Jurkat, Clone E6-1 (cell line): ENCODE measurements around the gene RNF217. TPM values are rescaled to one million over a fixed set of nuclear protein-coding genes. Genes with fewer than 3 reads are reported as not detected.
"Not testable (repeated sequence)": the region's sequence is repeated elsewhere in the genome, so short reads cannot be mapped to it uniquely, and the experiment has no call there.

Experiments
- DNase-seq: peaks from one replicate; pipeline ENCODE4 v3.0.0-alpha.2; 2011; ENCODE audit warnings: low read depth, low spot score
- H3K4me3 ChIP-seq: 2 replicates; pipeline ENCODE4 v1.5.1; 2011; ENCODE audit warnings: mild to moderate bottlenecking, low read length, control low read depth, moderate library complexity
- polyA plus RNA-seq: library from polyadenylated mRNA; unstranded; fragments of >200 nt; gene quantifications from one replicate; pipeline ENCODE4 v1.2.1, GENCODE V29; 2012; ENCODE audit warnings: missing spikeins; ENCODE audit not compliant: insufficient read length, insufficient read depth

RNF217 gene, protein sequence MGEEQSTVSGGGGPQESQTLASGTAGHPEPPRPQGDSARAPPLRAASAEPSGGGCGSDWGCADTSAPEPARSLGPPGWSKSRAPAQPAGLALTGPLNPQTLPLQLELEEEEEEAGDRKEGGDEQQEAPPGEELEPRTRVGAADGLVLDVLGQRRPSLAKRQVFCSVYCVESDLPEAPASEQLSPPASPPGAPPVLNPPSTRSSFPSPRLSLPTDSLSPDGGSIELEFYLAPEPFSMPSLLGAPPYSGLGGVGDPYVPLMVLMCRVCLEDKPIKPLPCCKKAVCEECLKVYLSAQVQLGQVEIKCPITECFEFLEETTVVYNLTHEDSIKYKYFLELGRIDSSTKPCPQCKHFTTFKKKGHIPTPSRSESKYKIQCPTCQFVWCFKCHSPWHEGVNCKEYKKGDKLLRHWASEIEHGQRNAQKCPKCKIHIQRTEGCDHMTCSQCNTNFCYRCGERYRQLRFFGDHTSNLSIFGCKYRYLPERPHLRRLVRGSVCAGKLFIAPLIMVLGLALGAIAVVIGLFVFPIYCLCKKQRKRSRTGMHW
- not detected for polyA plus RNA-seq

- DNase-seq = no peak
- no peak within 1 kb of the TSS for H3K4me3 ChIP-seq
These were observed at the start of gene RNF217 for GRCh38 chr6:124961777-124962638. Gene RNF217 (plus strand): TSS chr6:124962437. CDS start chr6:124962545, 108 bp downstream.

GRCh38 chr6:124913056-124913455 lies 49.2 kb upstream of the RNF217 start:
- H3K4me3 ChIP-seq = no peak overlapping the region

DNA sequence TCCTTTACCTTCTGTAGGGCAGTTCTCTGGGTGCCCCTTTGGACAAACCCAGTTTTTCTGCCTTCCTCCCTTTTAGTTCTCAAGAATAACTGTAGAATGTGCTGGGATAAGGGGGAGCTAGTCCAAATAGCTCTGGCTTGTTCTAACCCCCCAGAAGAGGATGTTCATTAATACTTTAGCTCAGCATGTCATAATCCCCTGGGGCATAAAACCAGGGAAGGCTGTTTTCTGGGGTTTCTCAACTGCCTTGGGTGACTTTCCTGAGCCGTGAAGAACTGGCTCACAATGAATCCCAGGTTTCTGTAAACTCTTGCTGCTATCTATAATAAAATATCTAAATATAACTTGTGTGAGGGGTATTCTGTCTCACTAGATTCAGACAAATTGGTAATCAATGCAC lies 44.5 kb upstream of the RNF217 start:
- no peak overlapping the region for H3K4me3 ChIP-seq
- DNase-seq = no peak

More at GRCh38 chr6:124913056-124913455, 49.2 kb upstream of the RNF217 start:
- no peak for DNase-seq

DNA sequence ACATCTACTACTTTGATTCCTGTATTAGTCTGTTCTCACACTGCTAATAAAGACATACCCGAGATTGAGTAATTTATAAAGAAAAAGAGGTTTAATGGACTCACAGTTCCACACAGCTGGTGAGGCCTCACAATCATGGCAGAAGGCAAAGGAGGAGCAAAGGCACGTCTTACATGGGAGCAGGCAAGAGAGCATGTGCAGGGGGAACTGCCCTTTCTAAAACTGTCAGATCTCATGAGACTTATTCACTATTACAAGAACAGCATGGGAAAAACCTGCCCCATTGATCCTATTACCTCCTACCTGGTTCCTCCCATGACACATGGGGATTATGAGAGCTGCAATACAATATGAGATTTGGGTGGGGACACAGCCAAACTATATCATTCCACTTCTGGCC lies 42.5 kb upstream of the RNF217 start:
- not testable (repeated sequence) for H3K4me3 ChIP-seq, DNase-seq

- DNase-seq = no peak
- H3K4me3 ChIP-seq = no peak overlapping the region
These were observed 37.9 kb upstream of the RNF217 start for GRCh38 chr6:124924333-124924759.

GRCh38 chr6:124926435-124926834 lies 35.8 kb upstream of the RNF217 start:
- no peak for DNase-seq
- no peak overlapping the region for H3K4me3 ChIP-seq

GRCh38 chr6:124927806-124928205 lies 34.4 kb upstream of the RNF217 start:
- DNase-seq = no peak
- H3K4me3 ChIP-seq = no peak overlapping the region

- DNase-seq = no peak
- H3K4me3 ChIP-seq = no peak overlapping the region
These were observed 33.4 kb upstream of the RNF217 start for GRCh38 chr6:124928851-124929250.

DNA sequence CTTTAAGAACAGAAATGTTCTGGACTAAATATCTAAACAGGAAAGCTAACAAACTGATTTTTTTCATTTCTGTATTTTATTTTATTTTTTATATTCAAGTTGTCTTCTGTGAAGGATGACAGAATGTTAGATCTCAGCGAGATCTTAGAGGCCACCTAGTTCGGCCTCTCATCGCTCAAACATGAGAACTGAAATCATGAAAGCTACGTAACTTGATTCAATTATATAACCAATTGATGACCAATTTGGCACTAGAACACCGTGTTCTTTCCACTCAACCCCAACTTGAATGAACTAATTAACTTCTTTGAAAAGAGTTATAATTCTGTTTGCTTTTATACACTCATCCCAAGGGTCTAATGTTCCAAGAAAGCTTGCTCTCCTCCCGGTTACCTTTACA lies 24.6 kb upstream of the RNF217 start:
- no peak for DNase-seq
- H3K4me3 ChIP-seq = no peak overlapping the region

GRCh38 chr6:124941259-124941658 lies 21.0 kb upstream of the RNF217 start:
- DNase-seq = no peak

DNA sequence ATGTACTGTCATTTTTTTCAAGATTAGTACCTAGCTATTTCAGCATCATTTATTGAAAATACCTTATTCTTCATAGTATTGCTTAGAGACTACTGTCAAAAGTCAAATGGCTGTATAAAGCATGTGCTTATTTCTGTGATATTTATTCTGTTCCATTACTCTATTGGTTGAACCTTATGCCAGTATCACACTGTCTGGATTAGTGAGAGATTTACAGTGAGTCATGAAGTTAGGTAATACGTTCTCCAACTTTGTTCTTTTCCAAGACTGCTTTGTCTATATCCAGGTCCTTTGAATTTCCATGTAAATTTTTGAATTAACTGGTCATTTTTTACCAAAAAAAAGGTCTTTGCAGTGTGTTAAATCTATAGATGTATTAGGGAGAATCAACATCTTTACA lies 18.6 kb upstream of the RNF217 start:
- no peak for DNase-seq
- no peak overlapping the region for H3K4me3 ChIP-seq

More at GRCh38 chr6:124941259-124941658, 21.0 kb upstream of the RNF217 start:
- H3K4me3 ChIP-seq = no peak overlapping the region

DNA sequence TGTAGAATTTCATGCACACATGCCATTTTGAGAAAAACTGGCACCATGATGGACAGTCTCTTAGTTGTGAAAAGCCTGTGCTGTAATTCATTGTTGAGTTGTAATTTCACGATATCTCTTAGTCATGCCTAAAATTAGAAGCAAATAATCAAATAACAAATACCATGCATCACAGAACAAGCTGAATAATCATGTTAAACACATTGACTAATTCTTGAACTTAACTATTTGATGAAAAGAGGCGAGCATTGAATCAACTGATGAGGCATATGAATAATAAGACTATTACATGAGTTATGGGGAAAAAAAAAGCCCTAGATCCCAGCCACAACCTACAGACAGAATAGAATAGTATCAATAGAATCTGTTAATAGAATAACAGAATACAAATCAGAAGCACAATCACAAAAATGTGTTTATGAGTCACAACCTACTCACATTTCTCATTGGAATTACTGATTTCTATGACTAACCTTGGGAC lies 14.2 kb upstream of the RNF217 start:
- DNase-seq = no peak

GRCh38 chr6:124949706-124950105 lies 12.5 kb upstream of the RNF217 start:
- H3K4me3 ChIP-seq = no peak overlapping the region
- no peak for DNase-seq

More for the DNA sequence above, 14.2 kb upstream of the RNF217 start:
- H3K4me3 ChIP-seq = no peak overlapping the region

DNA sequence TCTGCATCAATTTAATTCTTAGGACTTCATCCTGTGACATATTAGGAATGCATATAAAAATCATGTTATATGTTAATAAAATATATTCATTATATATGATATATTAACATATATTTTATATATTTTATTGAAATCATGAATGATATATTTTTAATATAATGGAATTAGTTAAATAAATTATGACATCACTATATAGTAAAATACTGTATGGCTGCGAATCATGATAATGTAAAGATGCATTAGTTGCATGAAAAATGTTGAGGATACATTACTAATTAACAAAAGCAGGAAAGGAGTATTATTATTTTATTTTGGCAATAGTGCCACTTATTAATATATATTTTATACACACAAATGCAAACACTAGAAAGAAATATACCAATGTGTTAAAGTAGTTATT lies 8.4 kb upstream of the RNF217 start:
- H3K4me3 ChIP-seq = no peak overlapping the region
- DNase-seq = no peak

GRCh38 chr6:124955108-124955856 lies 7.0 kb upstream of the RNF217 start:
- no peak for DNase-seq
- no peak overlapping the region for H3K4me3 ChIP-seq

DNA sequence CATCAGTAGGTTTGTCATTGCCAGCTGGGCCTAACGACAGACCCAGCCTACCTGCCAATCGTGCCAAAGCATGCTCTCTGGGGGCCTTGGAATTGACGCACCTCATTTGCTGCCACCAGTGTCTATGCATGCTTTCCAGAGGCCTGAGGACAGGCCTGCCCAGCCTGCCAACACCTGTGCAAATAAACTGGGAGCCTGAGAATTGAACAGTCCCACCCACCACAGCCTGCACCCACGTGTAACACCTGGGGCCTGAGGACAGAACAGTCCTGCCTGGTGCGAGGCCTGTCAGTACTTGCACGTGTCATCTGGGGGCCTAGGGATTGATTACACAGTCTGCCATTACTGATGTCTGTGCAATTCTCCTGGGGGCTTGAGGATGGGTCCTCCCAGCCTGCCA lies 6.2 kb upstream of the RNF217 start:
- H3K4me3 ChIP-seq = no peak overlapping the region
- DNase-seq = no peak

- H3K4me3 ChIP-seq = no peak overlapping the region
- DNase-seq = no peak
These were observed 4.1 kb upstream of the RNF217 start for GRCh38 chr6:124958149-124958548.

DNA sequence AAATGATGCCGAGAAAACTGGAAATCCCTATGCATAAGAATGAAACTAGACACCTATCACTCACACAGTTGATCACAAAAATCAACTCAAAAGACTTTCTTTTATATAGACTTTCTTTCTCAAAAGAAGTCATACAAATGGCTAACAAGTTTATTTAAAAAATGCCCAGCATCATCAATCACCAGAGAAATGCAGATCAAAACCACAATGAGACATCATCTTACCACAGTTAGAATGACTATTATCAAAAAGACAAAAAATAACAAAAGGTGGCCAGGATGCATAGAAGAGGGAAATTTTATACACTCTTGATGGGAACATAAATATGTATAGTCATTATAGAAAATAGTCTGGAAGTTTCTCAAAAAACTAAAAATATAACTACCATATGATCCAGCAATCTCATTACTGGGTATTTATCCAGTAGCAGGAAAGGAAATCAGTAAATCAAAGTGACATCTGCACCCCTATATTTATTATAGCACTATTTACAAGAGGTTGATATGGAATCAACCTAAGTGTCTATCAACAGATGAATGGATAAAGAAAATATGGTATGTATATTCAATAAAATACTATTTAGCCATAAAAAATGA lies 3.4 kb upstream of the RNF217 start:
- no peak for DNase-seq

More for the DNA sequence above, 3.4 kb upstream of the RNF217 start:
- H3K4me3 ChIP-seq = no peak overlapping the region
